ENCODE data around the gene TACR2. TPM values are rescaled to one million over a fixed set of nuclear protein-coding genes. Genes with fewer than 3 reads are reported as not detected.
A peak's percentile ranks its signal among the peaks of the same experiment; 100 is the strongest.

The TACR2 gene
- total RNA-seq, 6 experiments from 2014 or later, result 0.16 to 0.22 (median 0.16) TPM; not detected in 3

GRCh38 chr10:69446229-69446628, 29.5 kb upstream of the TACR2 start:
- TF ChIP-seq CTCF (IDR thresholded peaks at IDR 0.05) (no peak), POLR2A (IDR thresholded peaks at IDR 0.05) (no peak)
- no peak overlapping the region for H3K27ac ChIP-seq
- no peak for DNase-seq

GRCh38 chr10:69445041-69445440, 28.3 kb upstream of the TACR2 start:
- Histone ChIP-seq H3K36me3 (no peaks in the 10 kb centered on the region), H3K27me3 (no peaks in the 10 kb centered on the region), H3K4me3 (no peak overlapping the region), H3K9me3 (no peaks in the 10 kb centered on the region), H3K4me1 (no peaks in the 10 kb centered on the region), H3K27ac (no peak overlapping the region)
- DNase-seq (no peak), ATAC-seq (peak in 1 of 4 donors; percentile 14)
- WGBS (ENCODE audit: insufficient coverage, low coverage, low lambda C conversion rate, missing lambda C conversion rate), result 69% methylated on average over 4 of the region's 4 CpGs
- TF ChIP-seq POLR2A (IDR thresholded peaks at IDR 0.05), result no peak
- TF ChIP-seq CTCF (IDR thresholded peaks at IDR 0.05), result no peak
- intact Hi-C loops (cut with DNase I), result no loop called here

More at GRCh38 chr10:69446229-69446628, 29.5 kb upstream of the TACR2 start:
- H3K27me3 ChIP-seq, result no peaks in the 10 kb centered on the region
- no peak for ATAC-seq
- intact Hi-C loops (cut with DNase I), result no loop called here
- H3K36me3 ChIP-seq, result no peaks in the 10 kb centered on the region
- H3K4me3 ChIP-seq, result no peak overlapping the region
- no peaks in the 10 kb centered on the region for H3K9me3 ChIP-seq
- H3K4me1 ChIP-seq, result no peaks in the 10 kb centered on the region

DNA sequence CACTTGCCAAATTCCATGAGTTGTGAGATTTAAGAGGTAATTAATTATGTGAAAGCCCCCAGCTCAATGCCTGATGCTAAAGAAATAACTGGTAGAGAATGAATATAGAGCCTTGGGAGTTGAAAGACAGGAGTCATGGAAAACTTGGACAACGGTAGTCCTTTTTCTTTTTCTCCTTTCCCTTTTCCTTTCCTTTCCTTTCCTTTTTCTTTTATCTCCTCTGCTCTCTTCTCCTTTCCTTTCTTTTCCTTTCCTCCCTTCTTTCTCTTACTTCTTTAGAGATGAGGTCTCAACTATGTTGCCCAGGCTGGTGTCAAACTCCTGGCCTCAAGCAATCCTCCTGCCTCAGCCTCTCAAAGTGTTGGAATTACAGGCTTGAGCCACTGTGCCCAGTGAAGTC, 26.6 kb upstream of the TACR2 start:
- no peaks in the 10 kb centered on the region for H3K4me1 ChIP-seq
- no peaks in the 10 kb centered on the region for H3K36me3 ChIP-seq
- intact Hi-C loops (cut with DNase I), result no loop called here
- H3K27ac ChIP-seq, result no peak overlapping the region
- DNase-seq (no peak), ATAC-seq (no peak)
- TF ChIP-seq CTCF (IDR thresholded peaks at IDR 0.05) (no peak), POLR2A (IDR thresholded peaks at IDR 0.05) (no peak)
- no peaks in the 10 kb centered on the region for H3K27me3 ChIP-seq
- 69% methylated on average over 1 of the region's 1 CpG for WGBS (ENCODE audit: insufficient coverage, low coverage, low lambda C conversion rate, missing lambda C conversion rate)
- H3K9me3 ChIP-seq, result no peaks in the 10 kb centered on the region
- no peak overlapping the region for H3K4me3 ChIP-seq

- Histone ChIP-seq H3K27ac (no peak overlapping the region), H3K4me1 (no peaks in the 10 kb centered on the region), H3K36me3 (no peaks in the 10 kb centered on the region), H3K9me3 (no peaks in the 10 kb centered on the region), H3K4me3 (no peak overlapping the region), H3K27me3 (no peaks in the 10 kb centered on the region)
- intact Hi-C loops (cut with DNase I), result no loop called here
- WGBS (ENCODE audit: insufficient coverage, low coverage, low lambda C conversion rate, missing lambda C conversion rate), result 29% methylated on average over 4 of the region's 5 CpGs
- TF ChIP-seq CTCF (IDR thresholded peaks at IDR 0.05), result no peak
- TF ChIP-seq POLR2A (IDR thresholded peaks at IDR 0.05), result no peak
- ATAC-seq (peak; percentile 23 to 54 (median 33)), DNase-seq (no peak)
Observed at GRCh38 chr10:69439813-69440506, 23.2 kb upstream of the TACR2 start.

Measured in right lobe of liver (tissue), 6 donors.